Epithelial cell of esophagus (primary cell): ENCODE measurements around the gene TMEM221.

ENCODE experiments used
- DNase-seq: peaks from one replicate; pipeline ENCODE4 v3.0.0; 2010; ENCODE audit warnings: low read depth
- H3K4me3 ChIP-seq: 2 replicates; pipeline ENCODE4 v1.5.1; 2011; ENCODE audit warnings: mild to moderate bottlenecking, low read length, control low read depth
- TF ChIP-seq, protein P1 (sequence below): IDR thresholded peaks from 2 replicates; pipeline ENCODE4 v1.5.1; 2011; ENCODE audit warnings: low read depth, mild to moderate bottlenecking, low read length, control low read depth, inconsistent platforms; ENCODE audit not compliant: insufficient read depth; ENCODE audit errors: missing control alignments

The TMEM221 gene

DNA sequence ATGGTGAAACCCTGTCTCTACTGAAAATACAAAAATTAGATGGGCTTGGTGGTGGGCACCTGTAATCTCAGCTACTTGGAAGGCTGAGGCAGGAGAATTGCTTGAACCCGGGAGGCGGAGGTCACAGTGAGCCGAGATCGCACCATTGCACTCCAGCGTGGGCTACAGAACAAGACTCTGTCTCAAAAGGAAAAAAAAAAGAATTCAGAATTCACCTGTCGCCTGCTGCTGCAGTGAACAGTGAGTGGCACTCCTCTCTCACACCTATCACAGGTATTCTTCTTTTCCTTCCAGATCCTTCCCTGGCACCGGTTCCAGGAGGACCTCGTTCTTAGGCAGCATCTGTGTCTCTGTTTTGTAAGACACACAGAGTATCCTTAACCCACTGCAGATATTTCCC is 34.4 kb downstream of the TMEM221 start:
- TF ChIP-seq, protein P1, sequence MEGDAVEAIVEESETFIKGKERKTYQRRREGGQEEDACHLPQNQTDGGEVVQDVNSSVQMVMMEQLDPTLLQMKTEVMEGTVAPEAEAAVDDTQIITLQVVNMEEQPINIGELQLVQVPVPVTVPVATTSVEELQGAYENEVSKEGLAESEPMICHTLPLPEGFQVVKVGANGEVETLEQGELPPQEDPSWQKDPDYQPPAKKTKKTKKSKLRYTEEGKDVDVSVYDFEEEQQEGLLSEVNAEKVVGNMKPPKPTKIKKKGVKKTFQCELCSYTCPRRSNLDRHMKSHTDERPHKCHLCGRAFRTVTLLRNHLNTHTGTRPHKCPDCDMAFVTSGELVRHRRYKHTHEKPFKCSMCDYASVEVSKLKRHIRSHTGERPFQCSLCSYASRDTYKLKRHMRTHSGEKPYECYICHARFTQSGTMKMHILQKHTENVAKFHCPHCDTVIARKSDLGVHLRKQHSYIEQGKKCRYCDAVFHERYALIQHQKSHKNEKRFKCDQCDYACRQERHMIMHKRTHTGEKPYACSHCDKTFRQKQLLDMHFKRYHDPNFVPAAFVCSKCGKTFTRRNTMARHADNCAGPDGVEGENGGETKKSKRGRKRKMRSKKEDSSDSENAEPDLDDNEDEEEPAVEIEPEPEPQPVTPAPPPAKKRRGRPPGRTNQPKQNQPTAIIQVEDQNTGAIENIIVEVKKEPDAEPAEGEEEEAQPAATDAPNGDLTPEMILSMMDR = no peak
- no peak overlapping the region for H3K4me3 ChIP-seq
- DNase-seq = no peak

DNA sequence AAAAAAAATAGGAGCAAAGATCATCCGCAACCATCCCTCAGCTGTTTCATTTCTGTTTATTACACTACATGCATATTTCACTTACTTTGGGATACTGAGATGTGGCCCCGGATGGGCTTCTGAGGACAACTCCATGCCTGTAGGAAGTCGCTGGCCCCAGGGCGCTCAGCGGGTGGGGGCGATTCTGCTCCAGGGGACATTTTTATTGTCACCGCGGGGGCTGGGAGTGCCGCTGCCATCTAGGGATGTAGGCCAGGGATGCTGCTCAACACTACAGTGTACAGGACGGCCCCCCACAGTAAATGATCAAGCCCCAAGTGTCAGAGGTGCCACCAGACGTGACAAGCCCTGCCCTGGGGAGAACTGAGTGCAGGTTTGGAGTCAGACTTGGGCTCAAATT is 36.7 kb downstream of the TMEM221 start:
- TF ChIP-seq, protein P1 = no peak
- DNase-seq = no peak
- H3K4me3 ChIP-seq = no peak overlapping the region

DNA sequence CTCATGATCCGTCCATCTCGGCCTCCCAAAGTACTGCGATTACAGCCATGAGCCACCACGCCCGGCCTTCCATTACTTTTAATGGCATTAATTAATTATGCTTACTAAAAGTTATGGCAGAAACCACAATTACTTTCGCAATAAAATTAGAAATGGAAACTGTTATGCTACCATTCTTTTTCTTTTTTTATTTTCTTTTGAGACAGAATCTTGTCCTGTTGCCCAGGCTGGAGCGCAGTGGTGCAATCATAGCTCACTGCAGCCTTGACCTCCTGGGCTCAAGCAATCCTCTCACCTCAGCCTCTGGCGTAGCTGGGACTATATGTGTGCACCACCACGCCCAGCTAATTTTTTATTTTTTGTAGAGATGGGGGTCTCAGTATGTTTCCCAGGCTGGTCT is 38.5 kb downstream of the TMEM221 start:
- no peak for DNase-seq
- no peak overlapping the region for H3K4me3 ChIP-seq
- TF ChIP-seq, protein P1 = no peak

DNA sequence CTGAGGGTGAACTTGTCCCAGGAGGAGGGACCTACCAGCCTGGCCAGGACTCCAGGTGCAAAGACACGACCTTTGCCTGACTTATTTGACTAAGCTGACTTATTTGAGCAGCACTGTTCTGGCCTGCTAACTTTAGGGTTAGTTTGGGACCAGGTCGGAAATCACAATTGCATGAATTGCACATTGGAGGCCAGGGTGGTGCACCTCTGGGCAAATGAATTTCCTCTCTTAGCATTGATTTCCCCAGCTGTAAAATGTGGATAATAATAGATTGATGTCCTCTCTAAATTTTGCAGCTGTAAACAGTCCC is 41.6 kb downstream of the TMEM221 start:
- no peak overlapping the region for H3K4me3 ChIP-seq
- TF ChIP-seq, protein P1 = no peak
- DNase-seq = no peak

DNA sequence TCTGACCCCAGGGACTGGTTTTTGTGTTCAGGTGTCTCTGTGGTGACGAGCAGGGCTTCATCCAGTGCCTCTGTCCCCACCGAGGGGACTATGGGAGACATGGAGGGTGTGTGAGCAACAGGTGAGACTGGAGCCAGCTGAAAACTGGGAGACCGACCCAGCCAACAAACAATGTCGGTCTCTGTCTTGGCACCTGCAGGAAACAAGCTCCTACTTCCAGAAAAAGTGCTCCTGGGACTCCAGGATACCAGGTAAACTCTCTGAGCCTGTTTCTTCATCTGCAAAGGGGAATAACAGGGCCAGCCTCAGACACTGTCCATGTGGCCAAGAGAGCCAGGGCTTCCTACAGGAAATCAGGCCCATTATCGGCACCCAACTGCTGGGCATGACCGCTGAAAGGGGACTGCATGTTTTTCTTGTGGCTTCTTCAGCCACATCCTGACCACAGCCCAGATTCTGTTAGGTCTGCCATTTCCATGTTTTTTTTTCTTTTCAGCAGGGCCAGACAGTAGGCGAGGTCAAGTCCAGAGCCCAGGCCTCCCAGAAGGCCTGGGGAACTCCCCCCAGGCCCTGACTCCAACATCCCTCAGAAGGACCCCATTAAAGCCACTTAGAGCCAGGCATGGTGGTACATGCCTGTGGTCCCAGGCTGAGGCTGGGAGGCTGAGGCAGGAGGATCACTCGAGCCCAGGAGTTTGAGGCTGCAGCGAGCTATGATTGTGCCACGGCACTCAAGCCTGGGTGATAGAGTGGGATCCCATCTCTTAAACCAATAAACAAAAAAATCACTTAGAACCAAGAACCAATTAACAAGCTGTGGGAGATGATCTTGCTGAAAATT is 42.2 kb downstream of the TMEM221 start:
- DNase-seq = no peak
- TF ChIP-seq, protein P1 = no peak
- no peak overlapping the region for H3K4me3 ChIP-seq

DNA sequence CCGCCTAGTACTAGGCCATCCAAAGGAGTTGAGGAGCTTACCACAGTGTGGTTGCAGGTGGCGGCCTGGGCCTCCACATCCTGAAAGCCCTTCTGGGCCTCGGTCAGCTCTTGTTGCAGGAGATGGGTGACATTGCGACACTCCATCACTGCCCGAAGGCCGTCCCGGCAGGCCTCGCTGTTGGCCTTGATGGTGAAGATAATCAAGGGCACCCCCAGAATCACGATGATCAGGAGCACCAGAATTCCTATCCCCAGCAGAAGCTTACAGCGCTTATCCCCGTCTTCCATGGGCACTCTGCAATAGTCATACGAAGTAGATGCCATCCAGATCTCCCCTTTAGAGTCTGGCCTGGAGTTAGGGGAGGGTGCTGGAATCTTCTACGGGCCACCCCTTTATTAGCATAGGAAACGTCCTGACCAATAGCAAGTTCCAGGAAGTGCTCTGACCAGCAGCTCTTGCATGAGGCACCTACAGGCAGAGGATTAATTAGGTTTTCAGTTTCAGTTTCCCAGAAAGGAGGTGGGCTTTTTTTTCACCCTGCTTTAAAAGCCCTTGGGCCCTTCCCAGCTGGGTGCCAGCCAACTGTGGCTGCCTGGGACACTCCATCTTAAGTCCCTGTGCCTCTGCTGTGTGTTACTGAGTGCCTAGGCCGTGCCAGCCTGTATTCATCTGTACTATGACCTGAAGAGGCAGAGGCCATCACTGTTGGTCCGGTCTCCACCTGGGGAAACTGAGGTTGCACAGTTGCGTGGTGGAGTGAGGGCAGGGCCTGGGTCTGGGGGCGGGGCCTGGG is 43.0 kb downstream of the TMEM221 start, which contains the start of gene BST2:
TSS of gene BST2 (minus strand) at position 381 of the 796 bp plus-strand sequence. CDS start at position 326, 55 bp downstream.
- peak; percentile 15 for DNase-seq
- no peak within 1 kb of the TSS for H3K4me3 ChIP-seq
- TF ChIP-seq, protein P1 = no peak
